IMR-90 (cell line): ENCODE data around the gene KCNK6. TPM values are rescaled to one million over a fixed set of nuclear protein-coding genes. Genes with fewer than 3 reads are reported as not detected.

Source experiments
- ATAC-seq: fragments of 200-7000 bp; cut with Tn5 transposase; 2 replicates; pipeline ENCODE4 v1.9.1; 2020; ENCODE audit warnings: low read depth, mild to moderate bottlenecking, moderate library complexity
- BruUV-seq: library from RNA; stranded (reverse); fragments of 400-500 nt; replicated peaks from 2 replicates; lab custom pipeline; 2021; lab: Mats Ljungman, UMichigan
- CTCF ChIA-PET: fragments of 300-600 bp; formaldehyde crosslinking; extraction: SDS; loops from one replicate; lab custom pipeline; 2021; ENCODE audit warnings: antibody characterized with exemption; lab: Yijun Ruan, JAX
- POLR2A ChIA-PET: fragments of 300-600 bp; sonication (Branson Sonifier 250); formaldehyde crosslinking; loops from one replicate; lab custom pipeline; 2022; ENCODE audit warnings: antibody characterized with exemption; ENCODE audit not compliant: unreplicated experiment; lab: Charles Lee
- DNase-seq: peaks from one replicate; pipeline ENCODE4 v3.0.0; 2013
- H2AFZ ChIP-seq: replicated peaks from 2 replicates; pipeline ENCODE3; 2013; ENCODE audit warnings: low read length, mild to moderate bottlenecking; ENCODE audit not compliant: poor library complexity
- H2AK5ac ChIP-seq: 2 replicates; pipeline ENCODE4 v1.6.1; 2013; ENCODE audit warnings: low read depth, low read length, inconsistent platforms
- H2AK9ac ChIP-seq: replicated peaks from 2 replicates; pipeline ENCODE3; 2013; ENCODE audit warnings: mild to moderate bottlenecking, low read depth, low read length, moderate library complexity; ENCODE audit not compliant: poor library complexity
- H2BK120ac ChIP-seq: 2 replicates; pipeline ENCODE4 v1.6.1; 2013; ENCODE audit warnings: low read depth, low read length, inconsistent platforms
- H2BK15ac ChIP-seq: 3 replicates; pipeline ENCODE4 v1.6.1; 2013; ENCODE audit warnings: low read depth, low read length, inconsistent platforms
- H2BK20ac ChIP-seq: 2 replicates; pipeline ENCODE4 v1.6.1; 2013; ENCODE audit warnings: low read depth, mild to moderate bottlenecking, inconsistent platforms, low read length, moderate library complexity
- H2BK5ac ChIP-seq: 2 replicates; pipeline ENCODE4 v1.6.1; 2013; ENCODE audit warnings: mild to moderate bottlenecking, low read depth, low read length, inconsistent platforms; ENCODE audit not compliant: poor library complexity, severe bottlenecking
- H3K14ac ChIP-seq: replicated peaks from 2 replicates; pipeline ENCODE4 v1.6.1; 2013; ENCODE audit warnings: low read depth, low read length, inconsistent platforms
- H3K18ac ChIP-seq: 2 replicates; pipeline ENCODE4 v1.6.1; 2013; ENCODE audit warnings: low read depth, low read length, control low read depth
- H3K23ac ChIP-seq: 2 replicates; pipeline ENCODE4 v1.6.1; 2013; ENCODE audit warnings: low read depth, low read length, inconsistent platforms
- H3K27ac ChIP-seq: 2 replicates; pipeline ENCODE4 v1.5.1; 2013; ENCODE audit warnings: mild to moderate bottlenecking, control low read depth, low read length; ENCODE audit not compliant: insufficient read depth
- H3K27me3 ChIP-seq: 2 replicates; pipeline ENCODE4 v1.6.1; 2013; ENCODE audit warnings: low read length; ENCODE audit not compliant: control insufficient read depth, insufficient read depth
- H3K36me3 ChIP-seq: 2 replicates; pipeline ENCODE4 v1.6.1; 2013; ENCODE audit warnings: low read length, mixed read lengths; ENCODE audit not compliant: control insufficient read depth, insufficient read depth
- H3K4ac ChIP-seq: 2 replicates; pipeline ENCODE4 v1.6.1; 2013; ENCODE audit warnings: low read depth, low read length, inconsistent platforms
- H3K4me1 ChIP-seq: 2 replicates; pipeline ENCODE4 v1.6.1; 2013; ENCODE audit warnings: low read length, mixed read lengths; ENCODE audit not compliant: control insufficient read depth, insufficient read depth
- H3K4me2 ChIP-seq: 2 replicates; pipeline ENCODE4 v1.6.1; 2013; ENCODE audit warnings: low read depth, mild to moderate bottlenecking, control low read depth, low read length, moderate library complexity
- H3K4me3 ChIP-seq: 2 replicates; pipeline ENCODE4 v1.5.1; 2013; ENCODE audit warnings: low read depth, mild to moderate bottlenecking, control low read depth, low read length, moderate library complexity; ENCODE audit not compliant: insufficient read depth
- H3K56ac ChIP-seq: 2 replicates; pipeline ENCODE4 v1.6.1; 2013; ENCODE audit warnings: low read length, inconsistent platforms; ENCODE audit not compliant: insufficient read depth; ENCODE audit errors: extremely low read depth
- H3K79me1 ChIP-seq, 2 experiments: 2 replicates each; pipeline ENCODE4 v1.6.1; 2013; ENCODE audit warnings: low read length in 2 of 2, inconsistent platforms in 1 of 2, low read depth in 1 of 2
- H3K9ac ChIP-seq: 2 replicates; pipeline ENCODE4 v1.6.1; 2013; ENCODE audit warnings: low read depth, low read length, control low read depth
- H3K9me1 ChIP-seq: 2 replicates; pipeline ENCODE4 v1.6.1; 2013; ENCODE audit warnings: low read length, inconsistent platforms; ENCODE audit not compliant: insufficient read depth
- H3K9me3 ChIP-seq: 2 replicates; pipeline ENCODE4 v1.6.1; 2013; ENCODE audit warnings: low read length; ENCODE audit not compliant: control insufficient read depth, insufficient read depth
- H4K20me1 ChIP-seq: 2 replicates; pipeline ENCODE4 v1.6.1; 2013; ENCODE audit warnings: low read length, inconsistent platforms; ENCODE audit not compliant: insufficient read depth
- H4K5ac ChIP-seq: 2 replicates; pipeline ENCODE4 v1.6.1; 2013; ENCODE audit warnings: mild to moderate bottlenecking, low read depth, low read length, control low read depth
- H4K8ac ChIP-seq, 2 experiments: 2 replicates each; pipeline ENCODE4 v1.6.1; 2013; ENCODE audit warnings: low read depth in 2 of 2, low read length in 2 of 2, control low read depth in 1 of 2, inconsistent platforms in 1 of 2
- H4K91ac ChIP-seq: 2 replicates; pipeline ENCODE4 v1.6.1; 2013; ENCODE audit warnings: low read depth, low read length, inconsistent platforms; ENCODE audit not compliant: insufficient read depth
- CEBPB ChIP-seq: IDR thresholded peaks from 2 replicates; pipeline ENCODE4 v1.6.1; 2012; ENCODE audit warnings: low read depth, low read length, improper control_type of control experiment
- SMC3 ChIP-seq: fragments of 150-350 bp; IDR thresholded peaks from 2 replicates; pipeline ENCODE4 v1.6.1; 2016; ENCODE audit warnings: low read depth, mild to moderate bottlenecking, antibody characterized with exemption, low read length, moderate library complexity
- WGBS, 2 experiments: methylation state at CpG; one replicate each; pipeline versions ENCODE4 v1.1.5 to v1.1.7; 2013; ENCODE audit warnings: missing lambda C conversion rate in 2 of 2; ENCODE audit not compliant: insufficient read length in 1 of 2; ENCODE audit errors: extremely low coverage in 2 of 2; 5-methylcytosine and 5-hydroxymethylcytosine counted together
- dilution Hi-C: fragments of 300-500 bp; cut with HindIII; formaldehyde crosslinking; loops from one replicate; pipeline ENCODE4 v1.14.3; 2018; ENCODE audit warnings: low sequenced_read_pairs; ENCODE audit not compliant: unreplicated experiment
- in situ Hi-C: fragments of 300-500 bp; cut with MboI; formaldehyde crosslinking; loops from 3 replicates; pipeline ENCODE4 v1.14.3; 2019; ENCODE audit warnings: low sequenced_read_pairs, inconsistent platforms, mixed read lengths
- intact Hi-C: fragments of 100-400 bp; cut with micrococcal nuclease; formaldehyde crosslinking; loops from 2 replicates; pipeline ENCODE4 v1.10.0; 2022
- polyA plus RNA-seq, 3 experiments: library from polyadenylated mRNA; depleted of rRNA; stranded (reverse); fragments of >200 nt; gene quantifications; 2 replicates each; pipeline ENCODE4 v1.2.3, GENCODE V29; 2012; ENCODE audit warnings: low replicate concordance in 1 of 3
- total RNA-seq: library from RNA; depleted of rRNA; stranded (reverse); fragments of >200 nt; gene quantifications from 2 replicates; pipeline ENCODE4 v1.2.3, GENCODE V29; 2012

The KCNK6 gene
- total and polyA plus RNA-seq, 2 of the 4 experiments (the other 2 are of a cell fraction) = 2.7 to 4.5 TPM

DNA sequence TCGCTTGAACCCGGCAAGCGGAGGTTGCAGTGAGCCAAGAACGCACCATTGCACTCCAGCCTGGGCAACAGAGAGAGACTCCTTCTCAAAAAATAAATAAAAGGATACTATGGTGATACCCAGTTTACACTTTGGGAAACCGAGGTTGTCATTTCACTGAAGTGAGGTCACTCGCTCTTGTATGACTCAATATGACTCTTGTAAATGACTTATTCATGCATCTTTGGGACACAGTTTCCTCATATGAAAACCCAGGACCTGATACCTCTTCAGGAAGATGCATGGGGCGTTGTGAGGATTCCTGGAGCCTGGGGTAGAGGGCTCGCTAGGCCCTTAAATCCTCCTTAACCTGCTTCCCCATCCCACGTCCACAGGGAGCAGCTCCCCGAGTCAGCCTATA, 59.2 kb downstream of the KCNK6 start:
- CTCF ChIA-PET = no interaction called here
- intact Hi-C loops = no loop called here

More for the DNA sequence above, 59.2 kb downstream of the KCNK6 start:
- dilution Hi-C loops (no loop called here), in situ Hi-C loops (no loop called here)
- TF ChIP-seq SMC3 (no peak), CEBPB (peak; percentile 16; the same call in 1 of the 2 replicates)
- H3K23ac ChIP-seq = no peak overlapping the region
- H4K20me1 ChIP-seq = peaks cover 56% of the 10 kb centered on the region
- no peak overlapping the region for H3K9ac ChIP-seq
- H2BK120ac ChIP-seq = no peak overlapping the region
- DNase-seq (peak; percentile 59), ATAC-seq (no peak)
- peaks cover 53% of the 10 kb centered on the region for H3K36me3 ChIP-seq
- no peak overlapping the region for H2AK5ac ChIP-seq
- H3K4ac ChIP-seq = no peak overlapping the region
- H3K56ac ChIP-seq = no peak overlapping the region
- H3K18ac ChIP-seq = no peak overlapping the region
- 73% methylated on average over 3 of the region's 10 CpGs; no CpG with 5 or more reads in 1 of the 2 experiments for WGBS, 2 experiments
- no peak overlapping the region for H3K14ac ChIP-seq
- no peaks in the 10 kb centered on the region for H3K27me3 ChIP-seq
- no peak overlapping the region for H2BK5ac ChIP-seq
- no peak overlapping the region for H2AFZ ChIP-seq
- H4K8ac ChIP-seq = no peak overlapping the region
- no peak overlapping the region for H2AK9ac ChIP-seq
- POLR2A ChIA-PET = no interaction called here
- no peak overlapping the region for H4K91ac ChIP-seq
- H3K27ac ChIP-seq = no peak overlapping the region
- peaks cover 24% of the 10 kb centered on the region for H3K9me1 ChIP-seq
- H3K4me1 ChIP-seq = peaks cover 12% of the 10 kb centered on the region
- H2BK15ac ChIP-seq = no peak overlapping the region
- H3K4me2 ChIP-seq = no peak overlapping the region
- no TSS peak for BruUV-seq
- peaks cover 24 to 74% of the 10 kb centered on the region in 2 experiments; a peak in 3 of 4 replicates for H3K79me1 ChIP-seq
- H4K5ac ChIP-seq = no peak overlapping the region
- H3K9me3 ChIP-seq = no peaks in the 10 kb centered on the region
- no peak overlapping the region for H2BK20ac ChIP-seq
- no peak overlapping the region for H3K4me3 ChIP-seq
